HepG2 (cell line): ENCODE data around the gene ONECUT1. TPM values are rescaled to one million over a fixed set of nuclear protein-coding genes. Genes with fewer than 3 reads are reported as not detected.

ENCODE experiments used
- CAMTA2 ChIP-seq: sonication (generic); formaldehyde crosslinking; IDR thresholded peaks from 2 replicates; pipeline ENCODE4 v1.4.0; 2020; ENCODE audit warnings: mild to moderate bottlenecking, missing genetic modification reagents, borderline replicate concordance
- HES4 ChIP-seq: sonication (generic); formaldehyde crosslinking; IDR thresholded peaks from 2 replicates; pipeline ENCODE4 v1.9.0; 2021; ENCODE audit warnings: mild to moderate bottlenecking, missing genetic modification reagents, borderline replicate concordance
- KDM5B ChIP-seq: sonication (generic); formaldehyde crosslinking; IDR thresholded peaks from 2 replicates; pipeline ENCODE4 v1.4.0; 2020; ENCODE audit warnings: missing genetic modification reagents, mild to moderate bottlenecking, borderline replicate concordance
- MTA1 ChIP-seq: sonication (generic); formaldehyde crosslinking; IDR thresholded peaks from 2 replicates; pipeline ENCODE4 v1.4.0; 2020; ENCODE audit warnings: missing genetic modification reagents, mild to moderate bottlenecking, borderline replicate concordance
- NR1H2 ChIP-seq: sonication (generic); formaldehyde crosslinking; IDR thresholded peaks from 2 replicates; pipeline ENCODE4 v1.8.1; 2022; ENCODE audit warnings: low read depth, missing genetic modification reagents, borderline replicate concordance
- SETDB1 ChIP-seq: sonication (generic); formaldehyde crosslinking; IDR thresholded peaks from 2 replicates; pipeline ENCODE4 v1.5.1; 2020; ENCODE audit warnings: missing genetic modification reagents, mild to moderate bottlenecking, borderline replicate concordance
- TCF12 ChIP-seq, 2 experiments: fragments of 450-650 bp in 1 of 2; sonication (generic) in 1 of 2; formaldehyde crosslinking in 1 of 2; IDR thresholded peaks; 2 replicates each; pipeline versions ENCODE4 v1.6.1 to v1.8.0; 2017 to 2022; ENCODE audit warnings: antibody characterized with exemption in 1 of 2, mild to moderate bottlenecking in 1 of 2, missing genetic modification reagents in 1 of 2, moderate library complexity in 1 of 2
- TMF1 ChIP-seq: sonication (generic); formaldehyde crosslinking; IDR thresholded peaks from 2 replicates; pipeline ENCODE4 v1.8.1; 2022; ENCODE audit warnings: low read depth, missing genetic modification reagents
- ZMYM4 ChIP-seq: sonication (generic); formaldehyde crosslinking; IDR thresholded peaks from 2 replicates; pipeline ENCODE4 v1.8.1; 2023; ENCODE audit warnings: mild to moderate bottlenecking, missing genetic modification reagents
- ZNF431 ChIP-seq: sonication (generic); formaldehyde crosslinking; IDR thresholded peaks from 2 replicates; pipeline ENCODE4 v1.9.0; 2022; ENCODE audit warnings: missing genetic modification reagents, low read depth, mild to moderate bottlenecking, borderline replicate concordance
- ZNF678 ChIP-seq: sonication (generic); formaldehyde crosslinking; IDR thresholded peaks from 2 replicates; pipeline ENCODE4 v1.4.0; 2020; ENCODE audit warnings: mild to moderate bottlenecking, missing genetic modification reagents
- ZNF776 ChIP-seq: sonication (generic); formaldehyde crosslinking; IDR thresholded peaks from 2 replicates; pipeline ENCODE4 v1.4.0; 2020; ENCODE audit warnings: mild to moderate bottlenecking, missing genetic modification reagents
- polyA plus RNA-seq, 8 experiments: library from polyadenylated mRNA; depleted of rRNA in 3 of 8; stranded (reverse) in 7 of 8; unstranded in 1 of 8; fragments of >200 nt; fragmentation: Illumina TruSeq in 4 of 8; extraction: Trizol in 4 of 8; gene quantifications; 2 replicates each; pipeline versions ENCODE4 v1.2.1 to v1.2.3, GENCODE V29; 2011 to 2016; ENCODE audit warnings: low read depth in 4 of 8, missing spikeins in 1 of 8, mixed read lengths in 1 of 8; ENCODE audit not compliant: insufficient read depth in 1 of 8
- total RNA-seq, 5 experiments: library from RNA; depleted of rRNA; stranded (reverse); fragments of >200 nt; fragmentation: Illumina TruSeq; extraction: Trizol; gene quantifications; 2 replicates each; pipeline ENCODE4 v1.2.3, GENCODE V29; 2016; ENCODE audit warnings: low read depth in 1 of 5
- TF ChIP-seq, protein P1 (sequence below): sonication (generic); formaldehyde crosslinking; IDR thresholded peaks from 2 replicates; pipeline ENCODE4 v1.4.0; 2020; ENCODE audit warnings: mild to moderate bottlenecking, low read depth, missing genetic modification reagents
- TF ChIP-seq, protein P2 (sequence below): sonication (generic); formaldehyde crosslinking; IDR thresholded peaks from 2 replicates; pipeline ENCODE4 v1.8.0; 2022; ENCODE audit warnings: mild to moderate bottlenecking, missing genetic modification reagents, moderate library complexity
- TF ChIP-seq, protein P3 (sequence below): sonication (generic); formaldehyde crosslinking; IDR thresholded peaks from 2 replicates; pipeline ENCODE4 v1.4.0; 2020; ENCODE audit warnings: missing genetic modification reagents, borderline replicate concordance
- TF ChIP-seq, protein P4 (sequence below): sonication (generic); formaldehyde crosslinking; IDR thresholded peaks from 2 replicates; pipeline ENCODE4 v1.4.0; 2020; ENCODE audit warnings: mild to moderate bottlenecking, missing genetic modification reagents
- TF ChIP-seq, protein P5 (sequence below): sonication (generic); formaldehyde crosslinking; conservative IDR thresholded peaks from 2 replicates; pipeline ENCODE4 v1.8.0; 2022; ENCODE audit warnings: low read depth, missing genetic modification reagents
- TF ChIP-seq, protein P6 (sequence below): sonication (generic); formaldehyde crosslinking; IDR thresholded peaks from 2 replicates; pipeline ENCODE4 v1.5.0; 2020; ENCODE audit warnings: mild to moderate bottlenecking, missing genetic modification reagents, moderate library complexity

The ONECUT1 gene
- total and polyA plus RNA-seq, 2 of the 13 experiments (the other 11 are each of a cell fraction or from before 2014, with no cell fraction given), result 3.5 to 9.1 TPM

DNA sequence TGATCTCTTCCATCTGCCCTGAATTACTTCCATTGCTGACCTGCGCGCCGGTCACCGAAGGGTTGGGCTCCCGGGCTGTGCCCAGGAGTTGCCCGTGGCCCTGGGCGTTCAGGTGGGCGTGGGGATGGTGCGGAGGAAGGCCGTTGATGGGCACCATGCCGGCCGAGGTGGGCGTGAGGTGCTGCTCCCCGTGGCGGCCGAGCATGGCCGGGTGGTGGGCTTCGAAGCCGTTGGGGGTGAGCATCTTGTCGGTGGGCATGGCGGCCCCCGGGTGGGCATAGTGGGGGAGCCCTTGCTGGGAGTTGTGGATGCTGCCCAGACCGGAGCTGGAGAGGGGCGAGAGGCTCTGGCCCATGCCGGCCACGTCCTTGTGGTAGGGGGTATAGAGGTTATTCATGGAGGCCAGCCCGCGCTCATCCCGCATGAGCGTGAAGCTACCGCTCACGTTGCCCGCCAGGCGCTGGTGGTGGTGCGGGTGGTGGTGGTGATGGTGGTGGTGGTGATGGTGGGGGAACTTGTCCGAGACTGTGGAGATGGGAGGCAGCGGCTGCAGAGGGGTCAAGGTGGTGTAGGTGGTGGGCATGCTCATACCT, 1.0 kb downstream of the ONECUT1 start (continued):
- TF ChIP-seq, protein P1, sequence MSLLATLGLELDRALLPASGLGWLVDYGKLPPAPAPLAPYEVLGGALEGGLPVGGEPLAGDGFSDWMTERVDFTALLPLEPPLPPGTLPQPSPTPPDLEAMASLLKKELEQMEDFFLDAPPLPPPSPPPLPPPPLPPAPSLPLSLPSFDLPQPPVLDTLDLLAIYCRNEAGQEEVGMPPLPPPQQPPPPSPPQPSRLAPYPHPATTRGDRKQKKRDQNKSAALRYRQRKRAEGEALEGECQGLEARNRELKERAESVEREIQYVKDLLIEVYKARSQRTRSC, result no peak
- TF ChIP-seq HES4 (CRISPR knock-in tag), result peak; percentile 14; the same call in 1 of the 2 replicates
- TF ChIP-seq, protein P2, sequence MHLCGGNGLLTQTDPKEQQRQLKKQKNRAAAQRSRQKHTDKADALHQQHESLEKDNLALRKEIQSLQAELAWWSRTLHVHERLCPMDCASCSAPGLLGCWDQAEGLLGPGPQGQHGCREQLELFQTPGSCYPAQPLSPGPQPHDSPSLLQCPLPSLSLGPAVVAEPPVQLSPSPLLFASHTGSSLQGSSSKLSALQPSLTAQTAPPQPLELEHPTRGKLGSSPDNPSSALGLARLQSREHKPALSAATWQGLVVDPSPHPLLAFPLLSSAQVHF, result no peak
- TF ChIP-seq TCF12 (IDR thresholded peaks at IDR 0.05), result no peak
- TF ChIP-seq TCF12 (CRISPR knock-in tag; IDR thresholded peaks at IDR 0.05), result peak; percentile 41; the same call in 1 of the 2 replicates
- peak; percentile 31; the same call in 1 of the 2 replicates for TF ChIP-seq NR1H2 (CRISPR knock-in tag)
- TF ChIP-seq SETDB1 (CRISPR knock-in tag), result no peak
- TF ChIP-seq CAMTA2 (CRISPR knock-in tag), result no peak
- no peak for TF ChIP-seq KDM5B
- TF ChIP-seq, protein P3, sequence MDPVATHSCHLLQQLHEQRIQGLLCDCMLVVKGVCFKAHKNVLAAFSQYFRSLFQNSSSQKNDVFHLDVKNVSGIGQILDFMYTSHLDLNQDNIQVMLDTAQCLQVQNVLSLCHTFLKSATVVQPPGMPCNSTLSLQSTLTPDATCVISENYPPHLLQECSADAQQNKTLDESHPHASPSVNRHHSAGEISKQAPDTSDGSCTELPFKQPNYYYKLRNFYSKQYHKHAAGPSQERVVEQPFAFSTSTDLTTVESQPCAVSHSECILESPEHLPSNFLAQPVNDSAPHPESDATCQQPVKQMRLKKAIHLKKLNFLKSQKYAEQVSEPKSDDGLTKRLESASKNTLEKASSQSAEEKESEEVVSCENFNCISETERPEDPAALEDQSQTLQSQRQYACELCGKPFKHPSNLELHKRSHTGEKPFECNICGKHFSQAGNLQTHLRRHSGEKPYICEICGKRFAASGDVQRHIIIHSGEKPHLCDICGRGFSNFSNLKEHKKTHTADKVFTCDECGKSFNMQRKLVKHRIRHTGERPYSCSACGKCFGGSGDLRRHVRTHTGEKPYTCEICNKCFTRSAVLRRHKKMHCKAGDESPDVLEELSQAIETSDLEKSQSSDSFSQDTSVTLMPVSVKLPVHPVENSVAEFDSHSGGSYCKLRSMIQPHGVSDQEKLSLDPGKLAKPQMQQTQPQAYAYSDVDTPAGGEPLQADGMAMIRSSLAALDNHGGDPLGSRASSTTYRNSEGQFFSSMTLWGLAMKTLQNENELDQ (CRISPR knock-in tag), result no peak
- TF ChIP-seq ZNF431 (CRISPR knock-in tag), result no peak
- TF ChIP-seq, protein P4, sequence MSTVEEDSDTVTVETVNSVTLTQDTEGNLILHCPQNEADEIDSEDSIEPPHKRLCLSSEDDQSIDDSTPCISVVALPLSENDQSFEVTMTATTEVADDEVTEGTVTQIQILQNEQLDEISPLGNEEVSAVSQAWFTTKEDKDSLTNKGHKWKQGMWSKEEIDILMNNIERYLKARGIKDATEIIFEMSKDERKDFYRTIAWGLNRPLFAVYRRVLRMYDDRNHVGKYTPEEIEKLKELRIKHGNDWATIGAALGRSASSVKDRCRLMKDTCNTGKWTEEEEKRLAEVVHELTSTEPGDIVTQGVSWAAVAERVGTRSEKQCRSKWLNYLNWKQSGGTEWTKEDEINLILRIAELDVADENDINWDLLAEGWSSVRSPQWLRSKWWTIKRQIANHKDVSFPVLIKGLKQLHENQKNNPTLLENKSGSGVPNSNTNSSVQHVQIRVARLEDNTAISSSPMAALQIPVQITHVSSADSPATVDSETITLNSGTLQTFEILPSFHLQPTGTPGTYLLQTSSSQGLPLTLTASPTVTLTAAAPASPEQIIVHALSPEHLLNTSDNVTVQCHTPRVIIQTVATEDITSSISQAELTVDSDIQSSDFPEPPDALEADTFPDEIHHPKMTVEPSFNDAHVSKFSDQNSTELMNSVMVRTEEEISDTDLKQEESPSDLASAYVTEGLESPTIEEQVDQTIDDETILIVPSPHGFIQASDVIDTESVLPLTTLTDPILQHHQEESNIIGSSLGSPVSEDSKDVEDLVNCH (CRISPR knock-in tag), result no peak
- TF ChIP-seq ZNF776 (CRISPR knock-in tag), result no peak
- TF ChIP-seq, protein P5, sequence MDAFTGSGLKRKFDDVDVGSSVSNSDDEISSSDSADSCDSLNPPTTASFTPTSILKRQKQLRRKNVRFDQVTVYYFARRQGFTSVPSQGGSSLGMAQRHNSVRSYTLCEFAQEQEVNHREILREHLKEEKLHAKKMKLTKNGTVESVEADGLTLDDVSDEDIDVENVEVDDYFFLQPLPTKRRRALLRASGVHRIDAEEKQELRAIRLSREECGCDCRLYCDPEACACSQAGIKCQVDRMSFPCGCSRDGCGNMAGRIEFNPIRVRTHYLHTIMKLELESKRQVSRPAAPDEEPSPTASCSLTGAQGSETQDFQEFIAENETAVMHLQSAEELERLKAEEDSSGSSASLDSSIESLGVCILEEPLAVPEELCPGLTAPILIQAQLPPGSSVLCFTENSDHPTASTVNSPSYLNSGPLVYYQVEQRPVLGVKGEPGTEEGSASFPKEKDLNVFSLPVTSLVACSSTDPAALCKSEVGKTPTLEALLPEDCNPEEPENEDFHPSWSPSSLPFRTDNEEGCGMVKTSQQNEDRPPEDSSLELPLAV (CRISPR knock-in tag), result no peak
- TF ChIP-seq, protein P6, sequence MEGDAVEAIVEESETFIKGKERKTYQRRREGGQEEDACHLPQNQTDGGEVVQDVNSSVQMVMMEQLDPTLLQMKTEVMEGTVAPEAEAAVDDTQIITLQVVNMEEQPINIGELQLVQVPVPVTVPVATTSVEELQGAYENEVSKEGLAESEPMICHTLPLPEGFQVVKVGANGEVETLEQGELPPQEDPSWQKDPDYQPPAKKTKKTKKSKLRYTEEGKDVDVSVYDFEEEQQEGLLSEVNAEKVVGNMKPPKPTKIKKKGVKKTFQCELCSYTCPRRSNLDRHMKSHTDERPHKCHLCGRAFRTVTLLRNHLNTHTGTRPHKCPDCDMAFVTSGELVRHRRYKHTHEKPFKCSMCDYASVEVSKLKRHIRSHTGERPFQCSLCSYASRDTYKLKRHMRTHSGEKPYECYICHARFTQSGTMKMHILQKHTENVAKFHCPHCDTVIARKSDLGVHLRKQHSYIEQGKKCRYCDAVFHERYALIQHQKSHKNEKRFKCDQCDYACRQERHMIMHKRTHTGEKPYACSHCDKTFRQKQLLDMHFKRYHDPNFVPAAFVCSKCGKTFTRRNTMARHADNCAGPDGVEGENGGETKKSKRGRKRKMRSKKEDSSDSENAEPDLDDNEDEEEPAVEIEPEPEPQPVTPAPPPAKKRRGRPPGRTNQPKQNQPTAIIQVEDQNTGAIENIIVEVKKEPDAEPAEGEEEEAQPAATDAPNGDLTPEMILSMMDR (CRISPR knock-in tag), result no peak
- peak; percentile 37; the same call in 1 of the 2 replicates for TF ChIP-seq ZMYM4 (CRISPR knock-in tag)
- TF ChIP-seq TMF1, result peak; percentile 35; the same call in 1 of the 2 replicates
- peak; percentile 71; the same call in 1 of the 2 replicates for TF ChIP-seq ZNF678 (CRISPR knock-in tag)
- TF ChIP-seq MTA1 (CRISPR knock-in tag), result 0 out of 2 replicates have a peak, but pooled peaks have one; percentile 22
